HL-60 (cell line): ENCODE data around the gene SYNJ2.

Experiments used
- GABPA ChIP-seq: IDR thresholded peaks from 2 replicates; pipeline ENCODE4 v1.6.1; 2012; ENCODE audit warnings: low read depth
- POLR2AphosphoS5 ChIP-seq: IDR thresholded peaks from 2 replicates; pipeline ENCODE4 v1.6.1; 2012; ENCODE audit warnings: low read depth
- TF ChIP-seq, protein P1 (sequence below): IDR thresholded peaks from one replicate; pipeline ENCODE4 v1.5.1; 2011; ENCODE audit warnings: low read length, control low read depth, inconsistent platforms; ENCODE audit not compliant: insufficient read depth
- TF ChIP-seq, protein P2 (sequence below): IDR thresholded peaks from 2 replicates; pipeline ENCODE4 v1.6.1; 2012; ENCODE audit warnings: low read depth; ENCODE audit not compliant: insufficient replicate concordance

DNA sequence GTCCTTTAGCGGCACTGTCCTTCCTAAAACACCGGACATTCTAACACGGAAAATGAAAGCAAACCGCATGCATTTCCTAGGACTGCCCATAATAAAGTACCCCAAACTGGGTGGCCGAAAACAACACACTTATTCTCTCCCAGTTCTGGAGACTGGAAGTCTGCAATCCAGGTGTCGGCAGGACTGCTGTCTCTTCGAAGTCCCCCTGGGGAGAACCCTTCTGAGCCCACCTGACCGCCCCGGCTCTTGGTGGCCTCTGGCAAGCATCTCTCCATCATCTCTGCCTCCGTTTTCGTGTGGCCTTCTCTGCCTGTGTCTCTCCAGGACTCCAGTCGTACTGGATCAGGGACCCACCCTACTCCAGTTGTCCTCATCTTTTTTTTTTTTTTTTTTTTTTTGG, 55.4 kb downstream of the SYNJ2 start:
- TF ChIP-seq, protein P1, sequence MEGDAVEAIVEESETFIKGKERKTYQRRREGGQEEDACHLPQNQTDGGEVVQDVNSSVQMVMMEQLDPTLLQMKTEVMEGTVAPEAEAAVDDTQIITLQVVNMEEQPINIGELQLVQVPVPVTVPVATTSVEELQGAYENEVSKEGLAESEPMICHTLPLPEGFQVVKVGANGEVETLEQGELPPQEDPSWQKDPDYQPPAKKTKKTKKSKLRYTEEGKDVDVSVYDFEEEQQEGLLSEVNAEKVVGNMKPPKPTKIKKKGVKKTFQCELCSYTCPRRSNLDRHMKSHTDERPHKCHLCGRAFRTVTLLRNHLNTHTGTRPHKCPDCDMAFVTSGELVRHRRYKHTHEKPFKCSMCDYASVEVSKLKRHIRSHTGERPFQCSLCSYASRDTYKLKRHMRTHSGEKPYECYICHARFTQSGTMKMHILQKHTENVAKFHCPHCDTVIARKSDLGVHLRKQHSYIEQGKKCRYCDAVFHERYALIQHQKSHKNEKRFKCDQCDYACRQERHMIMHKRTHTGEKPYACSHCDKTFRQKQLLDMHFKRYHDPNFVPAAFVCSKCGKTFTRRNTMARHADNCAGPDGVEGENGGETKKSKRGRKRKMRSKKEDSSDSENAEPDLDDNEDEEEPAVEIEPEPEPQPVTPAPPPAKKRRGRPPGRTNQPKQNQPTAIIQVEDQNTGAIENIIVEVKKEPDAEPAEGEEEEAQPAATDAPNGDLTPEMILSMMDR, result no peak
- TF ChIP-seq POLR2AphosphoS5, result no peak
- TF ChIP-seq, protein P2, sequence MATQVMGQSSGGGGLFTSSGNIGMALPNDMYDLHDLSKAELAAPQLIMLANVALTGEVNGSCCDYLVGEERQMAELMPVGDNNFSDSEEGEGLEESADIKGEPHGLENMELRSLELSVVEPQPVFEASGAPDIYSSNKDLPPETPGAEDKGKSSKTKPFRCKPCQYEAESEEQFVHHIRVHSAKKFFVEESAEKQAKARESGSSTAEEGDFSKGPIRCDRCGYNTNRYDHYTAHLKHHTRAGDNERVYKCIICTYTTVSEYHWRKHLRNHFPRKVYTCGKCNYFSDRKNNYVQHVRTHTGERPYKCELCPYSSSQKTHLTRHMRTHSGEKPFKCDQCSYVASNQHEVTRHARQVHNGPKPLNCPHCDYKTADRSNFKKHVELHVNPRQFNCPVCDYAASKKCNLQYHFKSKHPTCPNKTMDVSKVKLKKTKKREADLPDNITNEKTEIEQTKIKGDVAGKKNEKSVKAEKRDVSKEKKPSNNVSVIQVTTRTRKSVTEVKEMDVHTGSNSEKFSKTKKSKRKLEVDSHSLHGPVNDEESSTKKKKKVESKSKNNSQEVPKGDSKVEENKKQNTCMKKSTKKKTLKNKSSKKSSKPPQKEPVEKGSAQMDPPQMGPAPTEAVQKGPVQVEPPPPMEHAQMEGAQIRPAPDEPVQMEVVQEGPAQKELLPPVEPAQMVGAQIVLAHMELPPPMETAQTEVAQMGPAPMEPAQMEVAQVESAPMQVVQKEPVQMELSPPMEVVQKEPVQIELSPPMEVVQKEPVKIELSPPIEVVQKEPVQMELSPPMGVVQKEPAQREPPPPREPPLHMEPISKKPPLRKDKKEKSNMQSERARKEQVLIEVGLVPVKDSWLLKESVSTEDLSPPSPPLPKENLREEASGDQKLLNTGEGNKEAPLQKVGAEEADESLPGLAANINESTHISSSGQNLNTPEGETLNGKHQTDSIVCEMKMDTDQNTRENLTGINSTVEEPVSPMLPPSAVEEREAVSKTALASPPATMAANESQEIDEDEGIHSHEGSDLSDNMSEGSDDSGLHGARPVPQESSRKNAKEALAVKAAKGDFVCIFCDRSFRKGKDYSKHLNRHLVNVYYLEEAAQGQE, result no peak
- no peak for TF ChIP-seq GABPA
